Prostate gland (tissue), 2 donors: ENCODE data around the gene GGT5. TPM values are rescaled to one million over a fixed set of nuclear protein-coding genes. Genes with fewer than 3 reads are reported as not detected.

Source experiments
- DNase-seq: peaks from one replicate; pipeline ENCODE4 v3.0.0-alpha.2; 2019; ENCODE audit warnings: low spot score
- H3K27ac ChIP-seq, 2 donors: fragments of 200-600 bp; sonication (generic); 2 replicates each; pipeline ENCODE4 v1.5.1; 2017 to 2019
- H3K27me3 ChIP-seq: fragments of 200-600 bp; sonication (generic); replicated peaks from 2 replicates; pipeline ENCODE4 v1.5.1; 2019; ENCODE audit not compliant: insufficient read depth
- H3K36me3 ChIP-seq, 2 donors: fragments of 200-600 bp; sonication (generic); 1 replicate in 1 of 2; 2 replicates in 1 of 2; pipeline versions ENCODE4 v1.5.1 to v1.8.1; 2017 to 2019
- H3K4me1 ChIP-seq: fragments of 200-600 bp; sonication (generic); replicated peaks from 2 replicates; pipeline ENCODE4 v1.5.1; 2019
- H3K4me3 ChIP-seq, 2 donors: fragments of 200-600 bp; sonication (generic); 2 replicates each; pipeline ENCODE4 v1.5.1; 2017 to 2019
- H3K9me3 ChIP-seq: fragments of 200-600 bp; sonication (generic); 2 replicates; pipeline ENCODE4 v1.5.1; 2017
- POLR2A ChIP-seq: fragments of 450-650 bp; IDR thresholded peaks from one replicate; pipeline ENCODE4 v1.6.1; 2016; ENCODE audit warnings: antibody characterized with exemption, mild to moderate bottlenecking
- POLR2AphosphoS5 ChIP-seq: sonication (generic); formaldehyde crosslinking; IDR thresholded peaks from one replicate; pipeline ENCODE4 v1.6.1; 2017; ENCODE audit warnings: antibody characterized with exemption
- WGBS: methylation state at CpG from one replicate; pipeline ENCODE4 v1.1.5; 2018; 5-methylcytosine and 5-hydroxymethylcytosine counted together
- intact Hi-C: fragments of 100-400 bp; cut with DNase I; formaldehyde crosslinking; loops from one replicate; pipeline ENCODE4 v1.14.2; 2022
- total RNA-seq, 2 donors: library from RNA; depleted of rRNA; stranded (reverse); fragments of >200 nt; gene quantifications; one replicate each; pipeline ENCODE4 v1.1.0, GENCODE V29; 2016
- TF ChIP-seq, protein P1 (sequence below), 4 experiments: fragments of 200-600 bp in 2 of 4; fragments of 450-650 bp in 2 of 4; sonication (generic) in 2 of 4; IDR thresholded peaks; 1 replicate in 3 of 4; 2 replicates in 1 of 4; pipeline ENCODE4 v1.5.1; 2016 to 2019; ENCODE audit warnings: antibody characterized with exemption in 4 of 4, mild to moderate bottlenecking in 2 of 4, moderate library complexity in 2 of 4

The GGT5 gene
- total RNA-seq, 2 donors from 2014 or later, result 19.2 to 39.7 TPM

DNA sequence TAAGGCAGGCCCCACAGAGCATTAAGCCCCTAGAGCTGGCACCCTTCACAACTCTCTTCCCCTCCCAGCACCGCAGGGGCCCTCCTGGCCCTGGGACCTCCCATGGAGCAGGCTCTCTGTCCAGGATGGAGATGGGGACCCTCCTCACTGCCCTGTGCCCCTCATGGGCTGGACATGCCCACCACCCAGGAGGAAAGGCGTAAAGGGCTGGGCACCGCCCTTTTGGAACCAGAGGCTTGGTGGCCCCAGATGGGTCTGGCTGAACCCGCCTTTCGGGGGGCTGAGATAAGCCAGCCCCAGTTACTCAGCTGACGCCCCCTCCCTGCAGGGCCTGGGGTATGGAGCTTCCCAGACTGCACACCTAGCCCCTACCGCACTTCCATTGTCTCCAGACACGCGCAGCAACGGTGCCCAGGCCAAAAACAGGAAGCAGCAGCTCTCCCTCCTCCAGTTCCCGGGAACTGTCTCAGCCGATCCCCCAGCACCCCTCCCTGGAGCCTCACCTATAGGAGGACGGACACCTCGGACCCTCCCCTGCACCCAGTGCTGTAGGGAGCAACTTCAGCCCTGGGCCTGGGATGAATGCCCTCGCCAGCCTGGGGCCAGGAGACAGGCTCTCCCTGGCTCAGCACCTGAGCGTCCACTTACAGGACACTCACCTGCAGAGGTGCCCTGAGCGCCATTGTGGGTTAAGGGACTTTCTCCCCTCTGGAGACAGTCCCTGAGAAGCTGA is 65.2 kb downstream of the GGT5 start:
- 81% methylated on average over 17 of the region's 17 CpGs for WGBS
- H3K36me3 ChIP-seq, result no peaks in the 10 kb centered on the region
- H3K27ac ChIP-seq, result no peak overlapping the region
- TF ChIP-seq, protein P1, sequence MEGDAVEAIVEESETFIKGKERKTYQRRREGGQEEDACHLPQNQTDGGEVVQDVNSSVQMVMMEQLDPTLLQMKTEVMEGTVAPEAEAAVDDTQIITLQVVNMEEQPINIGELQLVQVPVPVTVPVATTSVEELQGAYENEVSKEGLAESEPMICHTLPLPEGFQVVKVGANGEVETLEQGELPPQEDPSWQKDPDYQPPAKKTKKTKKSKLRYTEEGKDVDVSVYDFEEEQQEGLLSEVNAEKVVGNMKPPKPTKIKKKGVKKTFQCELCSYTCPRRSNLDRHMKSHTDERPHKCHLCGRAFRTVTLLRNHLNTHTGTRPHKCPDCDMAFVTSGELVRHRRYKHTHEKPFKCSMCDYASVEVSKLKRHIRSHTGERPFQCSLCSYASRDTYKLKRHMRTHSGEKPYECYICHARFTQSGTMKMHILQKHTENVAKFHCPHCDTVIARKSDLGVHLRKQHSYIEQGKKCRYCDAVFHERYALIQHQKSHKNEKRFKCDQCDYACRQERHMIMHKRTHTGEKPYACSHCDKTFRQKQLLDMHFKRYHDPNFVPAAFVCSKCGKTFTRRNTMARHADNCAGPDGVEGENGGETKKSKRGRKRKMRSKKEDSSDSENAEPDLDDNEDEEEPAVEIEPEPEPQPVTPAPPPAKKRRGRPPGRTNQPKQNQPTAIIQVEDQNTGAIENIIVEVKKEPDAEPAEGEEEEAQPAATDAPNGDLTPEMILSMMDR (IDR thresholded peaks at IDR 0.05), result no peak
- TF ChIP-seq POLR2AphosphoS5, result no peak
- TF ChIP-seq POLR2A, result no peak
- peaks cover 3% of the 10 kb centered on the region for H3K4me1 ChIP-seq
- no peak overlapping the region for H3K4me3 ChIP-seq
- DNase-seq, result no peak
- intact Hi-C loops, result loop anchor here (5.0 to 10.0 kb wide), 2 partner anchors 72 to 345 kb away; no protein-coding TSS in a partner anchor
- no peaks in the 10 kb centered on the region for H3K27me3 ChIP-seq
- no peaks in the 10 kb centered on the region for H3K9me3 ChIP-seq

DNA sequence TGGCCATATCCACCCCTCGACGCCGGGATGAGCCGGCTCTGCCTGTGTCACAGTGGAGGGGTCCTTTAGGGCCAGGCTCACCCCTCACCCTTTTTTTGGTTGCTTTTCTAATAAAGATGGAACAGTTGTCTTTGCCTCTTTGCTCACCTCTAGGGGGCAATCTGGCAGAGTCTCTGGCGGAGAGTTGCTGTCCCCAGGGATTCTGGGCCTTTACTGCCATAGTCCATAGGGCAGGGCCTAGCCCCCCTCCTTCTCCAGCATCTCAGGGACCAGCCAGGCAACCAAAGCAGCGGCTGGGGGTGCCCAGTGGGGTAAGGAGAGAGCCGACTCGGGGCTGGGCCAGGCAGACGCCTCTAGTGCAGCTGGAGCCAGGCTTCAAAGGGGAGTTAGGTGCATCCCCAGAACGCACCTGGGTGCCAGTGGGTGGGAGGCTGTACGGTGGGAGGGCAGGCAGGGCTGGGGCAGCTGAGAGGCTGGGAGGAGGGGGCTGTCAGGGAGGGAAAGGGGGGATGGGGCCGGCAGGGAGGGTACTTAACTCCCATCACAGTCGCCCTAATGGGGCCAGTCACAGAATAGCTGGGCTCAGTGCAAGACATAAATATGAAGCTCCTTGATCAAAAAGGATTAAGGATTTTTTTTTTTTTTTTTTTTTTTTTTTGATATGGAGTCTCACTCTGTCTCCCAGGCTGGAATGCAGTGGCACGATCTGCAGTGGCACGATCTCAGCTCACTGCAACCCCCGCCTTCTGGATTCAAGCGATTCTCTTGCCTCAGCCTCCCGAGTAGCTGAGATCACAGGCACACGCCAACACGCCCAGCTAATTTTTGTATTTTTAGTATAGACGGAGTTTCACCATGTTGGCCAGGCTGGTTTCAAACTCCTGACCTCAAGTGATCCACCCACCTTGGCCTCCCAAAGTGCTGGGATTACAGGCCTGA is 66.1 kb downstream of the GGT5 start:
- no peak overlapping the region for H3K4me3 ChIP-seq
- no peak for TF ChIP-seq POLR2AphosphoS5
- TF ChIP-seq, protein P1 (IDR thresholded peaks at IDR 0.05), result no peak
- no peak for TF ChIP-seq POLR2A
- peaks cover 3% of the 10 kb centered on the region for H3K4me1 ChIP-seq
- no peak overlapping the region for H3K27ac ChIP-seq
- intact Hi-C loops, result loop anchor here (5.0 kb wide), 1 partner anchor 71 kb away; no protein-coding TSS in a partner anchor
- H3K36me3 ChIP-seq, result no peaks in the 10 kb centered on the region
- DNase-seq, result no peak
- H3K27me3 ChIP-seq, result no peaks in the 10 kb centered on the region
- no peaks in the 10 kb centered on the region for H3K9me3 ChIP-seq
- 76% methylated on average over 21 of the region's 21 CpGs for WGBS

DNA sequence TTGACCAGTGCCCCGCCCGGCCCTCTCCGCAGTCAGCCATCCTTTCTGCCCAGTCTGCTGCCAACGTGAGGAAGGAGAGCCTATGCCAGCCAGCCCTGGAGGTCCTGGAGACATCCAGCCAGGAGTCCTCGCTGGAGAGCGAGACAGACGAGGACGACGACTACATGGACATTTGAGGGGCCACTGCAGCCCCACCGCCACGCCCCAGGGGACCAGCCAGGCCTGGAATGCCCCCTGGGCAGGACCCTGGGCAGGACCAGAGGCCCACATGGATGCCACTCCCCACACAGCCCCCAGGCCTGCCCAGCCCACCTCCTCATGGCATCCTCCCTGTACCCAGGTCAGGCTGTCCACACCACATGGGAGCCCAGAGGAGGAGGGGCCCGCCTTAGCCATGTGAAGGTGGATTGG is 66.9 kb downstream of the GGT5 start:
- peaks cover 3% of the 10 kb centered on the region for H3K4me1 ChIP-seq
- intact Hi-C loops, result loop anchor here (5.0 kb wide), 1 partner anchor 71 kb away; no protein-coding TSS in a partner anchor
- no peak for DNase-seq
- no peak overlapping the region for H3K4me3 ChIP-seq
- H3K27ac ChIP-seq, result no peak overlapping the region
- H3K36me3 ChIP-seq, result peaks cover 0 to 3% of the 10 kb centered on the region in 2 donors
- 90% methylated on average over 12 of the region's 12 CpGs for WGBS
- H3K9me3 ChIP-seq, result no peaks in the 10 kb centered on the region
- H3K27me3 ChIP-seq, result no peaks in the 10 kb centered on the region
- TF ChIP-seq POLR2AphosphoS5 (no peak), POLR2A (no peak)
- TF ChIP-seq, protein P1 (IDR thresholded peaks at IDR 0.05), result no peak

DNA sequence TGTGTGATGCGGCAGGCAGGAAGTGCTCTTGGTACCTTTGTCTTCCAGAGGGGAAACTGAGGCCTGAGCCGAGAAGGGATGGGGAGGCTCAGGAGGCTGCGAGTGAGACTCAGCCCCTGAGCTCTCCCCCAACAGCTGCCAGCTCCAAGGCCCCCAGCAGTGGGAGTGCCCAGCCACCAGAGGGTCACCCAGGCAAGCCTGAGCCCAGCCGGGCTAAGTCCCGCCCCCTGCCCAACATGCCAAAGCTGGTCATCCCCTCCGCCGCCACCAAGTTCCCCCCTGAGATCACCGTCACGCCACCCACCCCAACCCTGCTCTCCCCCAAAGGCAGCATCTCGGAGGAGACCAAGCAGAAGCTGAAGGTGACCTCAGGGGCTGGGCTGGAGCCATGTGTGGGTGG is 67.4 kb downstream of the GGT5 start:
- H3K4me3 ChIP-seq, result no peak overlapping the region
- intact Hi-C loops, result loop anchor here (5.0 kb wide), 1 partner anchor 70 kb away; no protein-coding TSS in a partner anchor
- no peaks in the 10 kb centered on the region for H3K27me3 ChIP-seq
- H3K27ac ChIP-seq, result peak overlapping the region in 1 of 2 donors; percentile 5
- no peaks in the 10 kb centered on the region for H3K9me3 ChIP-seq
- H3K4me1 ChIP-seq, result peaks cover 3% of the 10 kb centered on the region
- H3K36me3 ChIP-seq, result peaks cover 3 to 9% of the 10 kb centered on the region in 2 donors
- TF ChIP-seq POLR2AphosphoS5 (no peak), POLR2A (no peak)
- TF ChIP-seq, protein P1 (IDR thresholded peaks at IDR 0.05), result no peak
- whole genome bisulfite sequencing, result 86% methylated on average over 8 of the region's 10 CpGs
- DNase-seq, result no peak
